Measurements from ENCODE around the gene B4GALT5.

GRCh38 chr20:49641683-49642656 is 71.7 kb downstream of the B4GALT5 start:
- TF ChIP-seq CTCF (conservative IDR thresholded peaks at IDR 0.05; ENCODE audit: low read length) (no peak), EZH2phosphoT487 (IDR thresholded peaks at IDR 0.05; ENCODE audit: borderline replicate concordance, low read depth, low read length) (no peak)
